Fibroblast of lung (primary cell): ENCODE data around the gene GUF1. TPM values are rescaled to one million over a fixed set of nuclear protein-coding genes. Genes with fewer than 3 reads are reported as not detected.
A peak's percentile ranks its signal among the peaks of the same experiment; 100 is the strongest.

ENCODE experiments used
- DNase-seq, 2 donors: peaks; one replicate each; pipeline versions ENCODE4 v3.0.0 to v3.0.0-alpha.2; 2010; ENCODE audit warnings: low read depth in 2 of 2
- H2AFZ ChIP-seq: 2 replicates; pipeline ENCODE4 v1.5.1; 2012; ENCODE audit warnings: low read length, control low read depth, inconsistent platforms
- H3K27ac ChIP-seq: 2 replicates; pipeline ENCODE4 v1.5.1; 2011; ENCODE audit warnings: low read length, control low read depth; ENCODE audit not compliant: insufficient read depth
- H3K27me3 ChIP-seq: 2 replicates; pipeline ENCODE4 v1.5.1; 2011; ENCODE audit warnings: mild to moderate bottlenecking, low read length; ENCODE audit not compliant: control insufficient read depth, insufficient read depth
- H3K36me3 ChIP-seq: 2 replicates; pipeline ENCODE4 v1.5.1; 2011; ENCODE audit warnings: low read length; ENCODE audit not compliant: control insufficient read depth, insufficient read depth
- H3K4me1 ChIP-seq: 2 replicates; pipeline ENCODE4 v1.5.1; 2011; ENCODE audit warnings: low read length; ENCODE audit not compliant: control insufficient read depth, insufficient read depth; ENCODE audit errors: extremely low read depth
- H3K4me2 ChIP-seq: 2 replicates; pipeline ENCODE4 v1.5.1; 2011; ENCODE audit warnings: low read length, control low read depth; ENCODE audit not compliant: insufficient read depth; ENCODE audit errors: extremely low read depth
- H3K4me3 ChIP-seq, 4 experiments: fragments of 200-600 bp in 1 of 4; sonication (generic) in 1 of 4; replicated peaks in 1 of 4; 2 replicates each; pipeline ENCODE4 v1.5.1; 2011 to 2016; ENCODE audit warnings: low read length in 4 of 4, low read depth in 3 of 4, mild to moderate bottlenecking in 3 of 4, control low read depth in 2 of 4, inconsistent platforms in 1 of 4, mixed read lengths in 1 of 4; ENCODE audit not compliant: insufficient read depth in 1 of 4; ENCODE audit errors: control extremely low read depth in 1 of 4
- H3K79me2 ChIP-seq: 2 replicates; pipeline ENCODE4 v1.5.1; 2012; ENCODE audit warnings: mild to moderate bottlenecking, low read length, inconsistent platforms; ENCODE audit not compliant: control insufficient read depth, insufficient read depth
- H3K9ac ChIP-seq: 2 replicates; pipeline ENCODE4 v1.5.1; 2011; ENCODE audit warnings: mild to moderate bottlenecking, low read length, control low read depth; ENCODE audit not compliant: insufficient read depth
- H3K9me3 ChIP-seq: 2 replicates; pipeline ENCODE4 v1.5.1; 2012; ENCODE audit warnings: low read depth, low read length; ENCODE audit not compliant: control insufficient read depth, insufficient read depth
- H4K20me1 ChIP-seq: 2 replicates; pipeline ENCODE4 v1.5.1; 2011; ENCODE audit warnings: low read length; ENCODE audit not compliant: control insufficient read depth, insufficient read depth; ENCODE audit errors: extremely low read depth
- CTCF ChIP-seq, 2 donors: IDR thresholded peaks in 1 of 2; conservative IDR thresholded peaks in 1 of 2; 1 replicate in 1 of 2; 2 replicates in 1 of 2; pipeline ENCODE4 v1.5.1; 2011 to 2012; ENCODE audit warnings: low read length in 2 of 2, control low read depth in 1 of 2, inconsistent platforms in 1 of 2, low read depth in 1 of 2, mild to moderate bottlenecking in 1 of 2
- EZH2 ChIP-seq: IDR thresholded peaks from 2 replicates; pipeline ENCODE4 v1.5.1; 2012; ENCODE audit warnings: low read length, control low read depth, mild to moderate bottlenecking; ENCODE audit errors: missing control alignments
- polyA minus RNA-seq: library from RNA; depleted of rRNA, polyadenylated mRNA; stranded (reverse); fragments of >200 nt; gene quantifications from 2 replicates; pipeline ENCODE4 v1.2.3, GENCODE V29; 2011; ENCODE audit warnings: low replicate concordance
- polyA plus RNA-seq, 2 donors: library from polyadenylated mRNA; depleted of rRNA in 1 of 2; stranded (reverse) in 1 of 2; unstranded in 1 of 2; fragments of >200 nt; gene quantifications; 2 replicates each; pipeline ENCODE4 v1.2.1, GENCODE V29; 2011 to 2012; ENCODE audit warnings: missing spikeins in 1 of 2
- total RNA-seq: library from RNA; depleted of rRNA; stranded (reverse); fragments of >200 nt; gene quantifications from 2 replicates; pipeline ENCODE4 v1.2.1, GENCODE V29; 2014

Gene GUF1
- total RNA-seq (12.1 and 13.9 TPM in 2 replicates), polyA plus RNA-seq (18.3 and 20.9 TPM in 2 replicates), polyA minus RNA-seq (4.4 and 5.6 TPM in 2 replicates)
- polyA plus RNA-seq (2012) = 10.3 and 12.5 TPM in 2 replicates

GRCh38 chr4:44678094-44679041, at the start of gene GUF1:
TSS of gene GUF1 (plus strand) at chr4:44678420. CDS start at chr4:44678623, 203 bp downstream.
- H3K4me3 ChIP-seq = peak within 1 kb of the TSS; percentile 77 to 99 (median 86)
- no peak for TF ChIP-seq EZH2
- no peak for TF ChIP-seq CTCF (conservative IDR thresholded peaks at IDR 0.05 in 1 of 2, IDR thresholded peaks at IDR 0.05 in 1 of 2; ENCODE audit: low read depth in 1 of 2, low read length in 2 of 2)

DNA sequence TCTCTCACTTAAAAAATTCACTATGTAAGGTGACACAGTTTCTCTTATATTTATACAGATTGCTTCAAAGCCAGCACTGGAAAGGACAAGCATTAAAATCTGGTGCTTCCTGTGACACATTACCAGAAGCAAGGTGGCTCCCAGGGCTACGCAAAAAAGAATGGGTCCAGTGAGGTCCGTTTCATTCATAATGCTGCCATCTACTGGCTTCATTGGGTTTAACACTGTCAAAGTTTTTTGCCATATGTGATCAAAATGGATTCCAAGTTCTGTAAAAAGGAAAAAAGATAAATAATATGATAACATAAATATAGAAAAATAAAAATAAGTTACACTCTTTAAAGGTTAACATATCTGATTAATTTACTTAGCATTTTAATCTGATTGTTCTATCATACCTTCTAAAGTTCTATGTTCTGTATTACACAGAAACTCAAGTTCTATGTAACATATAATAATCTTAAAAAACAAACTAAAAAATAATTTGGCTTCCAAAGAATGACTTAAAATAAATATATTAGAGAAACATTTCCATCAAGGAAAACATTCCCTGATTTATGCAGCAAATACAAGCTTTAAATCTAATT, 48.8 kb upstream of the GUF1 start:
- H3K27ac ChIP-seq = no peak overlapping the region
- no peak overlapping the region for H3K4me3 ChIP-seq
- H3K9me3 ChIP-seq = no peaks in the 10 kb centered on the region
- H2AFZ ChIP-seq = no peak overlapping the region
- no peaks in the 10 kb centered on the region for H3K4me1 ChIP-seq
- H3K27me3 ChIP-seq = no peaks in the 10 kb centered on the region
- TF ChIP-seq EZH2 = no peak
- peak; percentile 66 to 70 for TF ChIP-seq CTCF (conservative IDR thresholded peaks at IDR 0.05 in 1 of 2, IDR thresholded peaks at IDR 0.05 in 1 of 2; ENCODE audit: low read depth in 1 of 2, low read length in 2 of 2)
- H3K4me2 ChIP-seq = no peak overlapping the region
- H4K20me1 ChIP-seq = no peaks in the 10 kb centered on the region
- H3K9ac ChIP-seq = no peak overlapping the region
- no peaks in the 10 kb centered on the region for H3K79me2 ChIP-seq
- peak; percentile 36 to 45 for DNase-seq
- no peaks in the 10 kb centered on the region for H3K36me3 ChIP-seq

More at GRCh38 chr4:44678094-44679041, at the start of gene GUF1:
- peak within 1 kb of the TSS; percentile 96 for H3K9ac ChIP-seq
- H3K27me3 ChIP-seq = no peaks in the 10 kb centered on the region
- peak within 1 kb of the TSS; percentile 86 for H3K4me2 ChIP-seq
- H2AFZ ChIP-seq = peak within 1 kb of the TSS; percentile 98
- H3K4me1 ChIP-seq = no peaks in the 10 kb centered on the region
- H3K36me3 ChIP-seq = peaks cover 4% of the 10 kb centered on the region
- H3K27ac ChIP-seq = peak within 1 kb of the TSS; percentile 86
- no peaks in the 10 kb centered on the region for H4K20me1 ChIP-seq
- peak; percentile 90 to 92 for DNase-seq
- peaks cover 26% of the 10 kb centered on the region for H3K79me2 ChIP-seq
- no peaks in the 10 kb centered on the region for H3K9me3 ChIP-seq

GRCh38 chr4:44632089-44632488, 46.1 kb upstream of the GUF1 start:
- Histone ChIP-seq H3K9ac (no peak overlapping the region), H4K20me1 (no peaks in the 10 kb centered on the region)
- TF ChIP-seq EZH2 (no peak), CTCF (conservative IDR thresholded peaks at IDR 0.05 in 1 of 2, IDR thresholded peaks at IDR 0.05 in 1 of 2; ENCODE audit: low read depth in 1 of 2, low read length in 2 of 2) (peak in 1 of 2 donors; percentile 4)

More at GRCh38 chr4:44632089-44632488, 46.1 kb upstream of the GUF1 start:
- no peak for DNase-seq
- Histone ChIP-seq H3K79me2 (no peaks in the 10 kb centered on the region), H3K4me2 (no peak overlapping the region), H3K4me1 (no peaks in the 10 kb centered on the region), H3K27me3 (no peaks in the 10 kb centered on the region), H3K9me3 (no peaks in the 10 kb centered on the region), H3K36me3 (no peaks in the 10 kb centered on the region), H3K4me3 (no peak overlapping the region), H2AFZ (no peak overlapping the region), H3K27ac (no peak overlapping the region)
